Keratinocyte (primary cell): ENCODE data around the gene SLC25A34. TPM values are rescaled to one million over a fixed set of nuclear protein-coding genes. Genes with fewer than 3 reads are reported as not detected.

Experiments
- DNase-seq: peaks from one replicate; pipeline ENCODE4 v3.0.0-alpha.2; 2011; ENCODE audit warnings: low read depth, missing footprints, low spot score
- FAIRE-seq: peaks from 2 replicates; lab custom pipeline; 2011; peaks lifted over from hg19 to GRCh38; lab: Jason Lieb, UNC
- H2AFZ ChIP-seq: 2 replicates; pipeline ENCODE4 v1.6.0; 2012; ENCODE audit warnings: low read length, control low read depth, inconsistent platforms; ENCODE audit not compliant: control insufficient read depth
- H3K27ac ChIP-seq: 2 replicates; pipeline ENCODE4 v1.5.1; 2011; ENCODE audit warnings: low read length; ENCODE audit not compliant: control insufficient read depth, insufficient read depth
- H3K27me3 ChIP-seq: 3 replicates; pipeline ENCODE4 v1.6.0; 2011; ENCODE audit warnings: low read length; ENCODE audit not compliant: control insufficient read depth, insufficient read depth; ENCODE audit errors: extremely low read depth
- H3K36me3 ChIP-seq, 2 experiments: 2 replicates in 1 of 2; 3 replicates in 1 of 2; pipeline ENCODE4 v1.5.1; 2011; ENCODE audit warnings: low read length in 2 of 2, mild to moderate bottlenecking in 1 of 2; ENCODE audit not compliant: control insufficient read depth in 2 of 2, insufficient read depth in 2 of 2; ENCODE audit errors: extremely low read depth in 1 of 2
- H3K4me1 ChIP-seq: 3 replicates; pipeline ENCODE4 v1.5.1; 2011; ENCODE audit warnings: low read length; ENCODE audit not compliant: control insufficient read depth, insufficient read depth; ENCODE audit errors: extremely low read depth
- H3K4me2 ChIP-seq: 3 replicates; pipeline ENCODE4 v1.6.0; 2011; ENCODE audit warnings: low read depth, low read length; ENCODE audit not compliant: control insufficient read depth, insufficient read depth; ENCODE audit errors: extremely low read depth
- H3K4me3 ChIP-seq, 3 experiments: fragments of 200-600 bp in 1 of 3; sonication (generic) in 1 of 3; 2 replicates in 2 of 3; 3 replicates in 1 of 3; pipeline ENCODE4 v1.5.1; 2011 to 2016; ENCODE audit warnings: low read length in 3 of 3, mild to moderate bottlenecking in 3 of 3, control low read depth in 2 of 3, inconsistent platforms in 1 of 3, low read depth in 1 of 3, mixed read lengths in 1 of 3, mixed run types in 1 of 3, moderate library complexity in 1 of 3; ENCODE audit not compliant: control insufficient read depth in 2 of 3, insufficient read depth in 2 of 3; ENCODE audit errors: extremely low read depth in 1 of 3
- H3K79me2 ChIP-seq: 2 replicates; pipeline ENCODE4 v1.6.0; 2012; ENCODE audit warnings: low read length; ENCODE audit not compliant: control insufficient read depth, insufficient read depth
- H3K9ac ChIP-seq: 3 replicates; pipeline ENCODE4 v1.6.0; 2011; ENCODE audit warnings: low read length; ENCODE audit not compliant: control insufficient read depth, insufficient read depth; ENCODE audit errors: extremely low read depth
- H3K9me1 ChIP-seq: 3 replicates; pipeline ENCODE4 v1.6.0; 2011; ENCODE audit warnings: low read length; ENCODE audit not compliant: control insufficient read depth, insufficient read depth; ENCODE audit errors: extremely low read depth
- H3K9me3 ChIP-seq: 2 replicates; pipeline ENCODE4 v1.5.1; 2012; ENCODE audit warnings: low read depth, low read length; ENCODE audit not compliant: control insufficient read depth
- H4K20me1 ChIP-seq: 3 replicates; pipeline ENCODE4 v1.6.0; 2011; ENCODE audit warnings: low read length; ENCODE audit not compliant: control insufficient read depth, insufficient read depth; ENCODE audit errors: extremely low read depth
- EZH2 ChIP-seq: IDR thresholded peaks from one replicate; pipeline ENCODE4 v1.6.1; 2012; ENCODE audit warnings: inconsistent platforms, mild to moderate bottlenecking, low read length, moderate library complexity
- dilution Hi-C: fragments of 300-500 bp; cut with MboI; formaldehyde crosslinking; loops from one replicate; pipeline ENCODE4 v1.7.0; 2020; ENCODE audit warnings: low sequenced_read_pairs; ENCODE audit not compliant: extremely low pct_ligation_motif_present
- polyA plus RNA-seq, 5 experiments: library from polyadenylated mRNA; depleted of rRNA in 3 of 5; stranded (reverse) in 3 of 5; stranded (forward) in 1 of 5; unstranded in 1 of 5; fragments of >200 nt; gene quantifications; 1 replicate in 1 of 5; 2 replicates in 3 of 5; 3 replicates in 1 of 5; pipeline versions ENCODE4 v1.2.1 to v1.2.3, GENCODE V29; 2011 to 2012; ENCODE audit warnings: missing spikeins in 2 of 5, low read depth in 1 of 5, low replicate concordance in 1 of 5
- TF ChIP-seq, protein P1 (sequence below), 3 experiments: IDR thresholded peaks in 1 of 3; conservative IDR thresholded peaks in 1 of 3; optimal IDR thresholded peaks in 1 of 3; 2 replicates in 2 of 3; 3 replicates in 1 of 3; pipeline versions ENCODE3 to v1.5.1; 2011; ENCODE audit warnings: low read length in 3 of 3, mild to moderate bottlenecking in 3 of 3, moderate library complexity in 2 of 3, control low read depth in 1 of 3, inconsistent platforms in 1 of 3; ENCODE audit not compliant: insufficient read depth in 2 of 3; ENCODE audit errors: extremely low read depth in 1 of 3

The SLC25A34 gene
- polyA plus RNA-seq, 1 donor (not counting 4 experiments of a cell fraction or from before 2014, with no cell fraction given) = 0.46 TPM

DNA sequence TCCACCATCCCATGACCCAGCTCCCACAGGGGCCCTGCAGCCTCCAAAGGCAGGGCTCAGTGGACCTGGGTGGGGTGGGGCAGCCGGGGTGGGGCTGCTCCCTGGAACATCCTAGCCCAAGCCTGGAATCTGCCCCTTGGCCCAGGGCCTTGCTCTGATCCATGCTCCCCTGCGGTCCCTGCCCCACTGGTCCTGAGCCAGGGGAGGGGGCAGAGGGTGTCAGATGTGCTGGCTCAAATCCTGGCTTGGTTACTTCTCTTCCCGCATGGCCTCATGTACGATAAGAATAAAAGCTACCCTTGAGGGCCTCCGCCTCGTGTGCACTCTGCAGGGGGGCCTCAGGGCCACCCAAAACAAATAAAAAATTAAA, 819 bp downstream of the SLC25A34 start:
- H2AFZ ChIP-seq = no peak overlapping the region
- H4K20me1 ChIP-seq = no peaks in the 10 kb centered on the region
- H3K4me2 ChIP-seq = no peak overlapping the region
- no peak overlapping the region for H3K27ac ChIP-seq
- H3K36me3 ChIP-seq = peaks cover 17 to 24% of the 10 kb centered on the region in 2 experiments
- H3K9me1 ChIP-seq = no peaks in the 10 kb centered on the region
- dilution Hi-C loops = no loop called here
- H3K4me1 ChIP-seq = peaks cover 15% of the 10 kb centered on the region
- H3K79me2 ChIP-seq = no peaks in the 10 kb centered on the region
- no peaks in the 10 kb centered on the region for H3K9me3 ChIP-seq
- TF ChIP-seq EZH2 = no peak
- TF ChIP-seq, protein P1, sequence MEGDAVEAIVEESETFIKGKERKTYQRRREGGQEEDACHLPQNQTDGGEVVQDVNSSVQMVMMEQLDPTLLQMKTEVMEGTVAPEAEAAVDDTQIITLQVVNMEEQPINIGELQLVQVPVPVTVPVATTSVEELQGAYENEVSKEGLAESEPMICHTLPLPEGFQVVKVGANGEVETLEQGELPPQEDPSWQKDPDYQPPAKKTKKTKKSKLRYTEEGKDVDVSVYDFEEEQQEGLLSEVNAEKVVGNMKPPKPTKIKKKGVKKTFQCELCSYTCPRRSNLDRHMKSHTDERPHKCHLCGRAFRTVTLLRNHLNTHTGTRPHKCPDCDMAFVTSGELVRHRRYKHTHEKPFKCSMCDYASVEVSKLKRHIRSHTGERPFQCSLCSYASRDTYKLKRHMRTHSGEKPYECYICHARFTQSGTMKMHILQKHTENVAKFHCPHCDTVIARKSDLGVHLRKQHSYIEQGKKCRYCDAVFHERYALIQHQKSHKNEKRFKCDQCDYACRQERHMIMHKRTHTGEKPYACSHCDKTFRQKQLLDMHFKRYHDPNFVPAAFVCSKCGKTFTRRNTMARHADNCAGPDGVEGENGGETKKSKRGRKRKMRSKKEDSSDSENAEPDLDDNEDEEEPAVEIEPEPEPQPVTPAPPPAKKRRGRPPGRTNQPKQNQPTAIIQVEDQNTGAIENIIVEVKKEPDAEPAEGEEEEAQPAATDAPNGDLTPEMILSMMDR (optimal IDR thresholded peaks at IDR 0.05 in 1 of 3, IDR thresholded peaks at IDR 0.05 in 1 of 3, conservative IDR thresholded peaks at IDR 0.05 in 1 of 3; ENCODE audit: extremely low read depth in 1 of 3, insufficient read depth in 2 of 3, low read length in 3 of 3) = no peak
- H3K9ac ChIP-seq = no peak overlapping the region
- DNase-seq = no peak
- H3K4me3 ChIP-seq = no peak overlapping the region
- FAIRE-seq = no peak
- H3K27me3 ChIP-seq = no peaks in the 10 kb centered on the region

- Histone ChIP-seq H2AFZ (no peak overlapping the region), H3K4me2 (no peak overlapping the region), H3K27me3 (no peaks in the 10 kb centered on the region), H3K79me2 (no peaks in the 10 kb centered on the region), H3K4me3 (no peak overlapping the region), H3K9me1 (no peaks in the 10 kb centered on the region), H3K36me3 (peaks cover 11 to 17% of the 10 kb centered on the region in 2 experiments), H3K9me3 (no peaks in the 10 kb centered on the region), H3K4me1 (peaks cover 15% of the 10 kb centered on the region), H3K9ac (no peak overlapping the region), H3K27ac (no peak overlapping the region), H4K20me1 (no peaks in the 10 kb centered on the region)
- no peak for DNase-seq
- FAIRE-seq = no peak
- TF ChIP-seq, protein P1 (optimal IDR thresholded peaks at IDR 0.05 in 1 of 3, IDR thresholded peaks at IDR 0.05 in 1 of 3, conservative IDR thresholded peaks at IDR 0.05 in 1 of 3; ENCODE audit: extremely low read depth in 1 of 3, insufficient read depth in 2 of 3, low read length in 3 of 3) = no peak
- TF ChIP-seq EZH2 = no peak
- dilution Hi-C loops = no loop called here
Observed at GRCh38 chr1:15737324-15738319, 1.6 kb downstream of the SLC25A34 start.
